Measurements from ENCODE around the gene XPR1. TPM values are rescaled to one million over a fixed set of nuclear protein-coding genes. Genes with fewer than 3 reads are reported as not detected.

The XPR1 gene
- total and polyA plus RNA-seq, 10 of the 15 experiments (the other 5 are each of a cell fraction or from before 2014, with no cell fraction given) = 1.1 to 33.9 (median 11.3) TPM

DNA sequence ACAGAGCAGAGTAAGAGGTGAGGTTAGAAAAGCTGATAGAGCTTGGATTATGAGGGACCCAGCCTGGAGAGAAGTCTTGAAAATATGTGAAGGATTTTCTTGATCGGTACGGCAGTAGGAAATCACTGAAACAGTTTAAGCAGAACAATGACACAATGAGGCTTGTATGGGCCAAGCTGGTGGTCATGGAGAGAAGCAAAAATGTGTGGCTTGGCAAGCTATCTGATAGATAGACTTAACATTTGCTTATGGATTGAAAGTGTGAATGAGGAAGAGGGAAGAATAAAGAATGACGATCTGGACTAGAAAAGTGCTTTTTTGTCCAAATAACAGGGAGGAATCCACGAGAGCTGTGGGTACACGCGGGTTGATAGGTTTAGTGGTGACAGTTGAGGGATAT is 15.4 kb upstream of the XPR1 start:
- FAIRE-seq (no peak), ATAC-seq (no peak), DNase-seq (ENCODE audit: low read depth, low spot score) (no peak)
- no peak overlapping the region for H3K4me3 ChIP-seq
- CTCF ChIA-PET = interaction anchor here (0.7 to 1.0 kb wide), 2 partner anchors 22 to 246 kb away, joined by 3 read pairs; no protein-coding TSS in a partner anchor
- BruUV-seq (replicated peaks) = no TSS peak
- RAD21 ChIA-PET (ENCODE audit: unreplicated experiment) = interaction anchor here (1.3 kb wide), 1 partner anchor 245 kb away, joined by 3 read pairs; no protein-coding TSS in a partner anchor
- H3K27me3 ChIP-seq (replicated peaks in 1 of 2; ENCODE audit: control insufficient read depth in 2 of 2, insufficient read depth in 2 of 2, low read length in 1 of 2) = no peaks in the 10 kb centered on the region
- H3K79me2 ChIP-seq (ENCODE audit: control insufficient read depth, insufficient read depth, low read length) = no peaks in the 10 kb centered on the region
- intact Hi-C loops (cut with micrococcal nuclease; ENCODE audit: unreplicated experiment) = no loop called here
- in situ Hi-C loops (cut with MboI) = no loop called here
- POLR2A ChIA-PET = no interaction called here
- no peak overlapping the region for H3K4me2 ChIP-seq (ENCODE audit: control insufficient read depth, insufficient read depth)
- no peaks in the 10 kb centered on the region for H3K36me3 ChIP-seq (ENCODE audit: control insufficient read depth in 2 of 2, insufficient read depth in 2 of 2, low read length in 1 of 2)
- SMC1A ChIA-PET (ENCODE audit: uncharacterized antibody, unreplicated experiment) = interaction anchor here (1.2 to 1.9 kb wide), 3 partner anchors 10 to 31 kb away, joined by 4 to 5 read pairs (median 5); no protein-coding TSS in a partner anchor
- H2AFZ ChIP-seq (ENCODE audit: control insufficient read depth, low read depth, low read length) = no peak overlapping the region
- H3K9me3 ChIP-seq (replicated peaks; ENCODE audit: control insufficient read depth, insufficient read depth, low read length) = no peaks in the 10 kb centered on the region
- no peaks in the 10 kb centered on the region for H3K4me1 ChIP-seq (ENCODE audit: control insufficient read depth, insufficient read depth, low read length)
- H3K27ac ChIP-seq (ENCODE audit: control insufficient read depth, insufficient read depth) = no peak overlapping the region
- whole genome bisulfite sequencing (ENCODE audit: insufficient coverage, insufficient replicate concordance, low lambda C conversion rate, missing lambda C conversion rate) = 86% methylated on average over 6 of the region's 6 CpGs
- H3K9ac ChIP-seq (ENCODE audit: control insufficient read depth, insufficient read depth, low read length) = no peak overlapping the region
- TF ChIP-seq, protein P1, sequence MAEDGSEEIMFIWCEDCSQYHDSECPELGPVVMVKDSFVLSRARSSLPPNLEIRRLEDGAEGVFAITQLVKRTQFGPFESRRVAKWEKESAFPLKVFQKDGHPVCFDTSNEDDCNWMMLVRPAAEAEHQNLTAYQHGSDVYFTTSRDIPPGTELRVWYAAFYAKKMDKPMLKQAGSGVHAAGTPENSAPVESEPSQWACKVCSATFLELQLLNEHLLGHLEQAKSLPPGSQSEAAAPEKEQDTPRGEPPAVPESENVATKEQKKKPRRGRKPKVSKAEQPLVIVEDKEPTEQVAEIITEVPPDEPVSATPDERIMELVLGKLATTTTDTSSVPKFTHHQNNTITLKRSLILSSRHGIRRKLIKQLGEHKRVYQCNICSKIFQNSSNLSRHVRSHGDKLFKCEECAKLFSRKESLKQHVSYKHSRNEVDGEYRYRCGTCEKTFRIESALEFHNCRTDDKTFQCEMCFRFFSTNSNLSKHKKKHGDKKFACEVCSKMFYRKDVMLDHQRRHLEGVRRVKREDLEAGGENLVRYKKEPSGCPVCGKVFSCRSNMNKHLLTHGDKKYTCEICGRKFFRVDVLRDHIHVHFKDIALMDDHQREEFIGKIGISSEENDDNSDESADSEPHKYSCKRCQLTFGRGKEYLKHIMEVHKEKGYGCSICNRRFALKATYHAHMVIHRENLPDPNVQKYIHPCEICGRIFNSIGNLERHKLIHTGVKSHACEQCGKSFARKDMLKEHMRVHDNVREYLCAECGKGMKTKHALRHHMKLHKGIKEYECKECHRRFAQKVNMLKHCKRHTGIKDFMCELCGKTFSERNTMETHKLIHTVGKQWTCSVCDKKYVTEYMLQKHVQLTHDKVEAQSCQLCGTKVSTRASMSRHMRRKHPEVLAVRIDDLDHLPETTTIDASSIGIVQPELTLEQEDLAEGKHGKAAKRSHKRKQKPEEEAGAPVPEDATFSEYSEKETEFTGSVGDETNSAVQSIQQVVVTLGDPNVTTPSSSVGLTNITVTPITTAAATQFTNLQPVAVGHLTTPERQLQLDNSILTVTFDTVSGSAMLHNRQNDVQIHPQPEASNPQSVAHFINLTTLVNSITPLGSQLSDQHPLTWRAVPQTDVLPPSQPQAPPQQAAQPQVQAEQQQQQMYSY (CRISPR knock-in tag; IDR thresholded peaks at IDR 0.05) = no peak
- TF ChIP-seq TCF12 (IDR thresholded peaks at IDR 0.05; ENCODE audit: low read depth, low read length) (no peak), SMARCA5 (IDR thresholded peaks at IDR 0.05) (no peak), NFYB (IDR thresholded peaks at IDR 0.05; ENCODE audit: insufficient read depth, low read depth, low read length) (no peak), ZNF384 (IDR thresholded peaks at IDR 0.05; ENCODE audit: borderline replicate concordance, low read depth, low read length) (no peak), SP1 (IDR thresholded peaks at IDR 0.05; ENCODE audit: low read depth, low read length) (no peak), EED (IDR thresholded peaks at IDR 0.05; ENCODE audit: low read depth) (no peak), BHLHE40 (IDR thresholded peaks at IDR 0.05; ENCODE audit: borderline replicate concordance in 1 of 2, low read depth in 2 of 2, low read length in 1 of 2) (no peak)
- no peaks in the 10 kb centered on the region for H4K20me1 ChIP-seq (ENCODE audit: control insufficient read depth, insufficient read depth)
